NCI-H128 (cell line): ENCODE results near the gene MEPE.
"Not testable (repeated sequence)": the region's sequence is repeated elsewhere in the genome, so short reads cannot be mapped to it uniquely, and the experiment has no call there.

ENCODE experiments used
- DNase-seq: peaks from one replicate; lab custom pipeline; 2025; ENCODE audit not compliant: unreplicated experiment; lab: John Stamatoyannopoulos, UW

MEPE gene

GRCh38 chr4:87881115-87881514 lies 48.3 kb downstream of the MEPE start:
- DNase-seq, result no peak

- DNase-seq, result no peak
Measured at GRCh38 chr4:87882321-87882720, 49.6 kb downstream of the MEPE start.

- DNase-seq, result no peak
Measured at GRCh38 chr4:87882861-87883260, 50.1 kb downstream of the MEPE start.

GRCh38 chr4:87884976-87885549 lies 52.3 kb downstream of the MEPE start:
- no peak for DNase-seq

GRCh38 chr4:87886083-87886482 lies 53.3 kb downstream of the MEPE start:
- no peak for DNase-seq

GRCh38 chr4:87890753-87891152 lies 58.0 kb downstream of the MEPE start:
- not testable (repeated sequence) for DNase-seq

- no peak for DNase-seq
Measured at GRCh38 chr4:87895964-87896621, 63.3 kb downstream of the MEPE start.
